ENCODE data around the gene ST3GAL3.

The ST3GAL3 gene

GRCh38 chr1:43707190-43708001 lies at the start of gene ST3GAL3:
Gene ST3GAL3 (plus strand): TSS chr1:43707536. CDS start chr1:43736263, 28,727 bp downstream.
- DNase-seq: peak; percentile 93

- DNase-seq: no peak
Observed at GRCh38 chr1:43659212-43660166, 47.8 kb upstream of the ST3GAL3 start.

- no peak for DNase-seq
Observed at GRCh38 chr1:43660355-43660754, 47.0 kb upstream of the ST3GAL3 start.

- no peak for DNase-seq
Observed at GRCh38 chr1:43664369-43664768, 43.0 kb upstream of the ST3GAL3 start.

- DNase-seq: no peak
Observed at GRCh38 chr1:43666608-43667007, 40.7 kb upstream of the ST3GAL3 start.

GRCh38 chr1:43668956-43669355 lies 38.4 kb upstream of the ST3GAL3 start:
- DNase-seq: no peak

- no peak for DNase-seq
Observed at GRCh38 chr1:43669878-43670277, 37.5 kb upstream of the ST3GAL3 start.

- no peak for DNase-seq
Observed at GRCh38 chr1:43671193-43671592, 36.1 kb upstream of the ST3GAL3 start.

GRCh38 chr1:43671626-43672330 lies 35.6 kb upstream of the ST3GAL3 start:
- no peak for DNase-seq

GRCh38 chr1:43673261-43673660 lies 34.1 kb upstream of the ST3GAL3 start:
- DNase-seq: no peak

GRCh38 chr1:43678940-43679339 lies 28.4 kb upstream of the ST3GAL3 start:
- DNase-seq: no peak

GRCh38 chr1:43683560-43683959 lies 23.8 kb upstream of the ST3GAL3 start:
- DNase-seq: no peak

- DNase-seq: no peak
Observed at GRCh38 chr1:43686801-43687200, 20.5 kb upstream of the ST3GAL3 start.

GRCh38 chr1:43687301-43688108 lies 19.8 kb upstream of the ST3GAL3 start:
- no peak for DNase-seq

- DNase-seq: no peak
Observed at GRCh38 chr1:43688109-43688387, 19.3 kb upstream of the ST3GAL3 start.

GRCh38 chr1:43688594-43689000 lies 18.7 kb upstream of the ST3GAL3 start:
- DNase-seq: no peak

- no peak for DNase-seq
Observed at GRCh38 chr1:43689289-43689688, 18.0 kb upstream of the ST3GAL3 start.

- no peak for DNase-seq
Observed at GRCh38 chr1:43691871-43692815, 15.2 kb upstream of the ST3GAL3 start.

GRCh38 chr1:43693371-43693770 lies 14.0 kb upstream of the ST3GAL3 start:
- no peak for DNase-seq

GRCh38 chr1:43699281-43699680 lies 8.1 kb upstream of the ST3GAL3 start:
- DNase-seq: no peak

GRCh38 chr1:43703836-43704235 lies 3.5 kb upstream of the ST3GAL3 start:
- no peak for DNase-seq
